H9 (cell line): ENCODE measurements around the gene NOVA2. TPM values are rescaled to one million over a fixed set of nuclear protein-coding genes. Genes with fewer than 3 reads are reported as not detected.

Experiments
- DNase-seq: peaks from one replicate; pipeline ENCODE4 v3.0.0-alpha.2; 2017
- H2AFZ ChIP-seq: one replicate; pipeline ENCODE4 v1.6.1; 2013; ENCODE audit warnings: mild to moderate bottlenecking, low read length, control low read depth, moderate library complexity
- H2AK5ac ChIP-seq: 2 replicates; pipeline ENCODE4 v1.6.1; 2013; ENCODE audit warnings: low read length, control low read depth, mixed read lengths; ENCODE audit not compliant: insufficient read length
- H2BK120ac ChIP-seq: one replicate; pipeline ENCODE4 v1.6.1; 2013; ENCODE audit warnings: low read depth, mild to moderate bottlenecking, low read length, control low read depth, inconsistent platforms; ENCODE audit not compliant: poor library complexity, severe bottlenecking
- H2BK12ac ChIP-seq: 2 replicates; pipeline ENCODE4 v1.6.1; 2013; ENCODE audit warnings: low read length, control low read depth, mixed read lengths, low read depth; ENCODE audit not compliant: insufficient read length
- H2BK15ac ChIP-seq: 2 replicates; pipeline ENCODE4 v1.6.1; 2013; ENCODE audit warnings: low read depth, low read length, control low read depth
- H2BK20ac ChIP-seq: one replicate; pipeline ENCODE4 v1.6.1; 2013; ENCODE audit warnings: low read depth, mild to moderate bottlenecking, low read length, control low read depth, inconsistent platforms; ENCODE audit not compliant: poor library complexity, severe bottlenecking
- H2BK5ac ChIP-seq: 2 replicates; pipeline ENCODE4 v1.6.1; 2013; ENCODE audit warnings: low read length, control low read depth, mixed read lengths; ENCODE audit not compliant: insufficient read length
- H3K14ac ChIP-seq: 2 replicates; pipeline ENCODE4 v1.6.1; 2013; ENCODE audit warnings: low read length, control low read depth; ENCODE audit not compliant: insufficient read depth
- H3K18ac ChIP-seq: 2 replicates; pipeline ENCODE4 v1.6.1; 2013; ENCODE audit warnings: low read depth, mild to moderate bottlenecking, mixed read lengths, low read length, control low read depth; ENCODE audit not compliant: insufficient read length
- H3K23ac ChIP-seq: 2 replicates; pipeline ENCODE4 v1.6.1; 2013; ENCODE audit warnings: low read length, control low read depth, mixed read lengths, low read depth; ENCODE audit not compliant: insufficient read length
- H3K23me2 ChIP-seq: 2 replicates; pipeline ENCODE4 v1.6.1; 2013; ENCODE audit warnings: low read depth, mild to moderate bottlenecking, mixed read lengths, low read length, control low read depth; ENCODE audit not compliant: insufficient read length, poor library complexity, severe bottlenecking
- H3K27ac ChIP-seq: 2 replicates; pipeline ENCODE4 v1.5.1; 2013; ENCODE audit warnings: low read length, control low read depth, mixed read lengths, low read depth; ENCODE audit not compliant: insufficient read length
- H3K27me3 ChIP-seq: 2 replicates; pipeline ENCODE4 v1.6.1; 2013; ENCODE audit warnings: low read length, control low read depth, inconsistent platforms; ENCODE audit not compliant: insufficient read depth
- H3K4ac ChIP-seq: 2 replicates; pipeline ENCODE4 v1.6.1; 2013; ENCODE audit warnings: low read depth, mild to moderate bottlenecking, control low read depth, inconsistent platforms, low read length, moderate library complexity
- H3K4me1 ChIP-seq: 2 replicates; pipeline ENCODE4 v1.6.1; 2013; ENCODE audit warnings: low read length, control low read depth, inconsistent platforms; ENCODE audit not compliant: insufficient read depth
- H3K4me2 ChIP-seq: 2 replicates; pipeline ENCODE4 v1.6.1; 2013; ENCODE audit warnings: low read length, control low read depth, mixed read lengths; ENCODE audit not compliant: insufficient read length, insufficient read depth
- H3K56ac ChIP-seq: 2 replicates; pipeline ENCODE4 v1.6.1; 2013; ENCODE audit warnings: low read depth, mild to moderate bottlenecking, mixed read lengths, low read length, control low read depth; ENCODE audit not compliant: insufficient read length
- H3K79me1 ChIP-seq: 2 replicates; pipeline ENCODE4 v1.6.1; 2013; ENCODE audit warnings: low read depth, mild to moderate bottlenecking, moderate library complexity, low read length, control low read depth, inconsistent platforms; ENCODE audit not compliant: insufficient read depth, poor library complexity, severe bottlenecking
- H3K79me2 ChIP-seq: 2 replicates; pipeline ENCODE4 v1.6.1; 2013; ENCODE audit warnings: low read length, control low read depth, inconsistent platforms; ENCODE audit not compliant: insufficient read depth
- H3K9ac ChIP-seq: 2 replicates; pipeline ENCODE4 v1.6.1; 2013; ENCODE audit warnings: low read length, control low read depth, mixed read lengths; ENCODE audit not compliant: insufficient read length; ENCODE audit errors: extremely low read depth
- H3K9me3 ChIP-seq: one replicate; pipeline ENCODE4 v1.6.1; 2013; ENCODE audit warnings: low read depth, low read length, inconsistent platforms; ENCODE audit not compliant: control insufficient read depth
- H3T11ph ChIP-seq: one replicate; pipeline ENCODE4 v1.6.1; 2013; ENCODE audit warnings: mild to moderate bottlenecking, low read length, control low read depth, inconsistent platforms
- H4K20me1 ChIP-seq: one replicate; pipeline ENCODE4 v1.6.1; 2013; ENCODE audit not compliant: control insufficient read depth, insufficient read length, insufficient read depth
- H4K5ac ChIP-seq: 2 replicates; pipeline ENCODE4 v1.6.1; 2013; ENCODE audit warnings: low read depth, mild to moderate bottlenecking, mixed read lengths, low read length, control low read depth; ENCODE audit not compliant: insufficient read length
- H4K8ac ChIP-seq: replicated peaks from 2 replicates; pipeline ENCODE4 v1.6.1; 2013; ENCODE audit warnings: low read length, control low read depth, mixed read lengths, low read depth; ENCODE audit not compliant: insufficient read length
- H4K91ac ChIP-seq: 2 replicates; pipeline ENCODE4 v1.6.1; 2013; ENCODE audit warnings: low read depth, mild to moderate bottlenecking, moderate library complexity, mixed read lengths, low read length, control low read depth; ENCODE audit not compliant: insufficient read length
- H3K27ac Mint-ChIP-seq, 3 experiments: 2 replicates in 2 of 3; 3 replicates in 1 of 3; pipeline ENCODE4 v1.8.0; 2020 to 2021; ENCODE audit warnings: mixed read lengths in 3 of 3, mild to moderate bottlenecking in 1 of 3, moderate library complexity in 1 of 3
- H3K27me3 Mint-ChIP-seq: 2 replicates; pipeline ENCODE4 v1.8.0; 2021; ENCODE audit warnings: low read depth, mild to moderate bottlenecking, moderate library complexity, mixed read lengths
- H3K36me3 Mint-ChIP-seq, 3 experiments: 2 replicates in 2 of 3; 3 replicates in 1 of 3; pipeline ENCODE4 v1.8.0; 2020 to 2021; ENCODE audit warnings: low read depth in 3 of 3, mixed read lengths in 3 of 3; ENCODE audit not compliant: insufficient read depth in 1 of 3
- H3K4me1 Mint-ChIP-seq, 2 experiments: 2 replicates each; pipeline ENCODE4 v1.8.0; 2020; ENCODE audit warnings: mixed read lengths in 2 of 2
- H3K4me3 Mint-ChIP-seq, 2 experiments: 2 replicates in 1 of 2; 3 replicates in 1 of 2; pipeline ENCODE4 v1.8.0; 2020 to 2021; ENCODE audit warnings: mild to moderate bottlenecking in 2 of 2, mixed read lengths in 2 of 2, moderate library complexity in 1 of 2
- H3K9me3 Mint-ChIP-seq, 2 experiments: 2 replicates in 1 of 2; 3 replicates in 1 of 2; pipeline ENCODE4 v1.8.0; 2020; ENCODE audit warnings: mild to moderate bottlenecking in 2 of 2, mixed read lengths in 2 of 2, moderate library complexity in 1 of 2
- CTCF ChIP-seq: fragments of 200-600 bp; sonication (generic); conservative IDR thresholded peaks from 3 replicates; pipeline ENCODE4 v1.8.0; 2021; ENCODE audit warnings: antibody characterized with exemption, mild to moderate bottlenecking
- WGBS: extraction: QIAGEN DNeasy Blood & Tissue Kit; methylation state at CpG from one replicate; pipeline ENCODE4 v1.1.7; 2013; ENCODE audit warnings: missing lambda C conversion rate, low lambda C conversion rate, mixed read lengths; ENCODE audit not compliant: insufficient read length; ENCODE audit errors: extremely low coverage; 5-methylcytosine and 5-hydroxymethylcytosine counted together
- long read RNA-seq: library from polyadenylated mRNA; unstranded; transcript quantifications from one replicate; pipeline ENCODE4 v2.0.0, GENCODE V29; 2020
- total RNA-seq: library from RNA; stranded (reverse); gene quantifications from 2 replicates; pipeline ENCODE4 v1.2.1, GENCODE V29; 2021

Gene NOVA2
- total RNA-seq: 8.8 and 8.9 TPM in 2 replicates
- long read RNA-seq, partial matches to known transcripts: 0 of 4 reads
- long read RNA-seq, other reads (novel, unspliced or antisense): 4 of 4 reads

DNA sequence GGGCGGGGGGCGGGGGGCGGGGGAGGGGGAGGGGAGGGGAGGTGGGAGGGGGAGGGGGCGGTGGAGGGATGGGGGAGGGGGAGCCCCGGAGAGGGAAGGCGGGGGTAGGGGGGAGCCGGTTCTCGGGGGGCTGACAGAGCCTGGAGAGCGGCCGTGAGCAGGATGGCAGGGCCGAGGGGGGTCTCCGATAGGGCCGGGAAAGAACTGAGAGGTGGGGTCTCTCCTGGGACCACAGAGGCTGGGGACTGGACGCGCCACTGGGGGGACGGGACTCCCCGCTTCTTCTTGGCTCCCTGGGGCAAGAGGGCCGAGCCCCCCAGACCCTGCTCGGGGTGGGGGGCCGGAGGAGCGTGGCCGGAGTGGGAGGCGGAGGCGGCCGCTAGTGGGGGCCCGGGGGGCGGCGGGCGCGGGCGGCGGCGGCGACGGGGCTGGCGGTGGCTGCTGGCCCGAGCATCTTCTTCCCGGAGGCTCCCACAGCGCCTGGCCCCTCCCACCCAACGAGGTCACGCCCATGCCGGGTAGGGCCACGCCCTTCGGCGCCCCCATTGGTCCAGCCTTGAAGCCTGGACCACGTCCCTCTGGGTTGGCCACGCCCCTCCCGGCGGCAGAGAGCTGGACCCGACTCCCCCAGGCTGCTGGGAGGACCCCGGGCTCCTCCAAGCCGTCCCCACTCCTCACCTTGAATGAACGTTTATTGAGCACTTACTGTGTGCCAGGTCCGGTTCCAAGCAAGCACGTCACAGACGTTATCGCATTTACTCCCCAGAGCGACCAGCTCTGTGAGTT, at the start of gene NOVA2:
NOVA2 (minus strand) TSS at position 313 of the 786 bp plus-strand sequence. CDS start 514 bp downstream, outside the sequence.
- no CpG with 5 or more reads among the region's 58 CpGs for WGBS
- no peaks in the 10 kb centered on the region for H3K79me1 ChIP-seq
- TF ChIP-seq CTCF: no peak
- H3K18ac ChIP-seq: no peak within 1 kb of the TSS
- H3K4me1 Mint-ChIP-seq: peaks cover 12 to 27% of the 10 kb centered on the region in 2 experiments
- H3K27me3 ChIP-seq: no peaks in the 10 kb centered on the region; the same call in 1 of the 2 replicates
- H4K91ac ChIP-seq: no peak within 1 kb of the TSS
- H2BK15ac ChIP-seq: no peak within 1 kb of the TSS
- 0 out of 7 replicates have a peak, but pooled peaks cover 0 to 1% (median 0%) of the 10 kb centered on the region in 3 experiments for H3K36me3 Mint-ChIP-seq
- no peak within 1 kb of the TSS for H2BK120ac ChIP-seq
- peaks cover 4% of the 10 kb centered on the region for H4K20me1 ChIP-seq
- H2AFZ ChIP-seq: no peak within 1 kb of the TSS
- H4K8ac ChIP-seq: no peak within 1 kb of the TSS
- peak within 1 kb of the TSS; percentile 59 to 81 for H3K4me3 Mint-ChIP-seq
- no peaks in the 10 kb centered on the region for H3K23me2 ChIP-seq
- no peaks in the 10 kb centered on the region for H3K79me2 ChIP-seq
- no peak within 1 kb of the TSS for H2BK20ac ChIP-seq
- no peak within 1 kb of the TSS for H2BK5ac ChIP-seq
- no peak within 1 kb of the TSS for H2BK12ac ChIP-seq
- no peak within 1 kb of the TSS for H3K23ac ChIP-seq
- no peak within 1 kb of the TSS for H4K5ac ChIP-seq
- no peak within 1 kb of the TSS; the same call in 1 of the 2 replicates for H3K14ac ChIP-seq
- H3K9me3 ChIP-seq: no peaks in the 10 kb centered on the region
- peaks cover 70% of the 10 kb centered on the region for H3K27me3 Mint-ChIP-seq
- no peak within 1 kb of the TSS for H2AK5ac ChIP-seq
- H3T11ph ChIP-seq: no peak within 1 kb of the TSS
- H3K56ac ChIP-seq: no peak within 1 kb of the TSS
- H3K4me1 ChIP-seq: peaks cover 2% of the 10 kb centered on the region; the same call in 1 of the 2 replicates
- DNase-seq: peak; percentile 96
- no peak within 1 kb of the TSS for H3K4ac ChIP-seq
- peak within 1 kb of the TSS; percentile 72 for H3K4me2 ChIP-seq
- H3K27ac Mint-ChIP-seq: no peak within 1 kb of the TSS
- H3K9ac ChIP-seq: no peak within 1 kb of the TSS
- no peaks in the 10 kb centered on the region for H3K9me3 Mint-ChIP-seq
- H3K27ac ChIP-seq: no peak within 1 kb of the TSS
